ENCODE results near the gene SOWAHA.

SOWAHA gene

DNA sequence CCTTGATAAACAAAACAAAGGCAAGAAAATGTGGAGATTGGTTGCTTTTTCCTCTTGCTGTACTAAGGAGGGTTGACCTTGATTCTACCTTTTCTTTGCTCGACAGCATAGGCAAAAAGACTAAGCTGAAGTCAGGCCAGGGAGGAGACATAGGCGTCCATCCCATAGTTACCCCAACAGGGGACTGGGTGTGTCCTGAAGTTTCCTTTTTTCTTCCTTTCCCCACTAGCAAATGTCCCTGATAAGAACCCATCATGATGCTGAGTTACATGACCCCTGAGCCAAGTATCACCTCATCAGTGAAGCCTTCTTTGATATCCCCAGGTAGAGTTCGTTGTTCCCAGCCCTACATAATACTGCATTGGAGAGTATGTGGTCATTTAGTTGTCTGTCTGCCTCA, 27.2 kb downstream of the SOWAHA start:
- Histone ChIP-seq H3K27me3 (ENCODE audit: insufficient read depth, low read depth) (no peaks in the 10 kb centered on the region), H3K79me2 (ENCODE audit: insufficient read depth, low read depth) (no peaks in the 10 kb centered on the region), H3K4me3 (IDR thresholded peaks at IDR 0.05; ENCODE audit: insufficient read depth, low read depth, low read length) (no peak overlapping the region), H3K4me2 (no peak overlapping the region), H3K36me3 (ENCODE audit: insufficient read depth) (no peaks in the 10 kb centered on the region), H2AFZ (ENCODE audit: low read depth) (no peak overlapping the region), H4K20me1 (ENCODE audit: insufficient read depth) (no peaks in the 10 kb centered on the region), H3K27ac (no peak overlapping the region), H3K4me1 (ENCODE audit: low read depth, poor library complexity, severe bottlenecking) (no peaks in the 10 kb centered on the region), H3K9ac (no peak overlapping the region)
- TF ChIP-seq, protein P1, sequence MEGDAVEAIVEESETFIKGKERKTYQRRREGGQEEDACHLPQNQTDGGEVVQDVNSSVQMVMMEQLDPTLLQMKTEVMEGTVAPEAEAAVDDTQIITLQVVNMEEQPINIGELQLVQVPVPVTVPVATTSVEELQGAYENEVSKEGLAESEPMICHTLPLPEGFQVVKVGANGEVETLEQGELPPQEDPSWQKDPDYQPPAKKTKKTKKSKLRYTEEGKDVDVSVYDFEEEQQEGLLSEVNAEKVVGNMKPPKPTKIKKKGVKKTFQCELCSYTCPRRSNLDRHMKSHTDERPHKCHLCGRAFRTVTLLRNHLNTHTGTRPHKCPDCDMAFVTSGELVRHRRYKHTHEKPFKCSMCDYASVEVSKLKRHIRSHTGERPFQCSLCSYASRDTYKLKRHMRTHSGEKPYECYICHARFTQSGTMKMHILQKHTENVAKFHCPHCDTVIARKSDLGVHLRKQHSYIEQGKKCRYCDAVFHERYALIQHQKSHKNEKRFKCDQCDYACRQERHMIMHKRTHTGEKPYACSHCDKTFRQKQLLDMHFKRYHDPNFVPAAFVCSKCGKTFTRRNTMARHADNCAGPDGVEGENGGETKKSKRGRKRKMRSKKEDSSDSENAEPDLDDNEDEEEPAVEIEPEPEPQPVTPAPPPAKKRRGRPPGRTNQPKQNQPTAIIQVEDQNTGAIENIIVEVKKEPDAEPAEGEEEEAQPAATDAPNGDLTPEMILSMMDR (conservative IDR thresholded peaks at IDR 0.05; ENCODE audit: low read depth, low read length): no peak

DNA sequence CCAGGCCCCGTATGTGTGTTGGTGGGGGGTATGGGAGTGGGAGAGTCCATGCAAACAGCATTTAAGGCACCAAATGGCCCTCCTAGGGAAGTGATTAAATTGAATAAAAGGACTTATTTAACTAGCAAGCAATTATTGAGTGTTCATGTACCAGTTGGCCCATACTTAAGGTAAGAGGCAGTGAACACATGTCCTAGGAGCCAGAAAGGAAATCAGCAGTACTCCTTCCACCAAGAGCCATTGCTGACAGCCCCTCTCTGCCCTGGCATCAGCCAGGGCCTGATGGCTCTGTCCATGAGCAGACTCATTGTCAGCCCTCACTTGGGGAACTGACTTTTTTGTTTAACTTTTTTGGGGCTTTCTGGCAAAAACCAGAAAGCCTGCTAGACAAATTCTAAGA, 27.8 kb downstream of the SOWAHA start:
- Histone ChIP-seq H3K27ac (no peak overlapping the region), H3K79me2 (ENCODE audit: insufficient read depth, low read depth) (no peaks in the 10 kb centered on the region), H3K4me1 (ENCODE audit: low read depth, poor library complexity, severe bottlenecking) (no peaks in the 10 kb centered on the region), H4K20me1 (ENCODE audit: insufficient read depth) (no peaks in the 10 kb centered on the region), H3K27me3 (ENCODE audit: insufficient read depth, low read depth) (no peaks in the 10 kb centered on the region), H3K4me3 (IDR thresholded peaks at IDR 0.05; ENCODE audit: insufficient read depth, low read depth, low read length) (no peak overlapping the region), H3K36me3 (ENCODE audit: insufficient read depth) (no peaks in the 10 kb centered on the region), H3K9ac (no peak overlapping the region), H2AFZ (ENCODE audit: low read depth) (no peak overlapping the region), H3K4me2 (no peak overlapping the region)
- TF ChIP-seq, protein P1 (conservative IDR thresholded peaks at IDR 0.05; ENCODE audit: low read depth, low read length): no peak

DNA sequence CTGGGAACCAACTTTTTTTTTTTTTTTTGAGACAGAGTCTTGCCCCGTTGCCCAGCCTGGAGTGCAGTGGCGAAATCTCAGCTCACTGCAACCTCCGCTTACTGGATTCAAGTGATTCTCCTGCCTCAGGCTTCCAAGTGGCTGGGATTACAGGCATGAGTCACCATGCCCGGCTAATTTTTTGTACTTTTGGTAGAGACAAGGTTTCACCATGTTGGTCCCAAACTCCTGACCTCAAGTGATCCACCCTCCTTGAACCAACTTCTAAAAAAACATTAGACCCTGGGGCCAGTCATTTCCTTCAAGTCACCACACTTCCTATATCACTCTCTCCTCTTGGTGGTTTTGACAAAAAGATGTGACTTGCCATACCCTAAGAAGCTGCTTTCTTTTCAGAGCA, 28.2 kb downstream of the SOWAHA start:
- Histone ChIP-seq H3K27ac (no peak overlapping the region), H3K4me3 (IDR thresholded peaks at IDR 0.05; ENCODE audit: insufficient read depth, low read depth, low read length) (no peak overlapping the region), H3K79me2 (ENCODE audit: insufficient read depth, low read depth) (no peaks in the 10 kb centered on the region), H4K20me1 (ENCODE audit: insufficient read depth) (no peaks in the 10 kb centered on the region), H3K9ac (no peak overlapping the region), H3K36me3 (ENCODE audit: insufficient read depth) (no peaks in the 10 kb centered on the region), H3K4me1 (ENCODE audit: low read depth, poor library complexity, severe bottlenecking) (no peaks in the 10 kb centered on the region), H3K4me2 (no peak overlapping the region), H2AFZ (ENCODE audit: low read depth) (no peak overlapping the region), H3K27me3 (ENCODE audit: insufficient read depth, low read depth) (no peaks in the 10 kb centered on the region)
- TF ChIP-seq, protein P1 (conservative IDR thresholded peaks at IDR 0.05; ENCODE audit: low read depth, low read length): no peak

DNA sequence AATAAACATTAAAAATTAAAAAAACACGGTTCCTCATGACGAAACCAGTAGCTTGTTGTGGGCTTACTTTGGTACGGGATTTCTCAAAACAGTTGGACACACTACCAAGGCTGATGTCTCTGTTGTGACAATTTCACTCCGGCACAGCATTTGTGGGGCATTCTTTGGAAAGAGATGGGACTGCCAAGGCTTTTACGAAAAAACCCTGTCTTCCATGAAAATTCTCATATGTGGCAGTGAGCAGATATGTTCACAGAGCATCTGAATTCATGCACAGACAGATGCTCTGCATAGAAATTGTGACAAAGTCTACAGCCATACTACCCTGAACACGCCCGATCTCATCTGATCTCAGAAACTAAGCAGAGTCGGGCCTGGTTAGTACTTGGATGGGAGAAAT, 35.2 kb downstream of the SOWAHA start:
- Histone ChIP-seq H3K4me3 (IDR thresholded peaks at IDR 0.05; ENCODE audit: insufficient read depth, low read depth, low read length) (no peak overlapping the region), H3K27ac (no peak overlapping the region), H3K36me3 (ENCODE audit: insufficient read depth) (no peaks in the 10 kb centered on the region), H3K9ac (no peak overlapping the region), H2AFZ (ENCODE audit: low read depth) (no peak overlapping the region), H4K20me1 (ENCODE audit: insufficient read depth) (no peaks in the 10 kb centered on the region), H3K79me2 (ENCODE audit: insufficient read depth, low read depth) (no peaks in the 10 kb centered on the region), H3K4me2 (no peak overlapping the region), H3K27me3 (ENCODE audit: insufficient read depth, low read depth) (no peaks in the 10 kb centered on the region), H3K4me1 (ENCODE audit: low read depth, poor library complexity, severe bottlenecking) (peaks cover 4% of the 10 kb centered on the region)
- TF ChIP-seq, protein P1 (conservative IDR thresholded peaks at IDR 0.05; ENCODE audit: low read depth, low read length): no peak

Data from KMS-11 (cell line).